ENCODE measurements around the gene RC3H2. TPM values are rescaled to one million over a fixed set of nuclear protein-coding genes. Genes with fewer than 3 reads are reported as not detected.
"Not testable (repeated sequence)": the region's sequence is repeated elsewhere in the genome, so short reads cannot be mapped to it uniquely, and the experiment has no call there.

RC3H2 gene
- polyA plus RNA-seq, 3 donors = 45.2 to 47.6 (median 46.3) TPM

- DNase-seq (ENCODE audit: extremely low read depth in 1 of 11, low read depth in 9 of 11, low spot score in 4 of 11) = peak; percentile 81 to 95 (median 88)
These were observed 26.3 kb upstream of the RC3H2 start, which contains the start of gene ZBTB26 for GRCh38 chr9:122931226-122932121. ZBTB26 (minus strand) TSS chr9:122931512; CDS start chr9:122919934, 11,578 bp downstream.

GRCh38 chr9:122930541-122931225 is 25.5 kb upstream of the RC3H2 start:
- no peak for DNase-seq (ENCODE audit: extremely low read depth in 1 of 11, low read depth in 9 of 11, low spot score in 4 of 11)

- DNase-seq (ENCODE audit: extremely low read depth in 1 of 11, low read depth in 9 of 11, low spot score in 4 of 11) = no peak
These were observed 24.7 kb upstream of the RC3H2 start for GRCh38 chr9:122929796-122930354.

GRCh38 chr9:122923947-122924346 is 18.8 kb upstream of the RC3H2 start:
- no peak for DNase-seq (ENCODE audit: extremely low read depth in 1 of 11, low read depth in 9 of 11, low spot score in 4 of 11)

- DNase-seq (ENCODE audit: extremely low read depth in 1 of 11, low read depth in 9 of 11, low spot score in 4 of 11) = no peak
These were observed 17.6 kb upstream of the RC3H2 start for GRCh38 chr9:122922713-122923112.

GRCh38 chr9:122918310-122918709 is 13.2 kb upstream of the RC3H2 start:
- DNase-seq (ENCODE audit: extremely low read depth in 1 of 11, low read depth in 9 of 11, low spot score in 4 of 11) = no peak

- DNase-seq (ENCODE audit: extremely low read depth in 1 of 11, low read depth in 9 of 11, low spot score in 4 of 11) = peak in 10 of 11 donors; percentile 55 to 79 (median 75)
These were observed 8.0 kb upstream of the RC3H2 start, which contains the start of gene ZBTB6 for GRCh38 chr9:122912964-122913673. ZBTB6 (minus strand) TSS chr9:122913323; CDS start chr9:122912072, 1,251 bp downstream.

GRCh38 chr9:122912671-122912963 is 7.5 kb upstream of the RC3H2 start:
- no peak for DNase-seq (ENCODE audit: extremely low read depth in 1 of 11, low read depth in 9 of 11, low spot score in 4 of 11)

GRCh38 chr9:122906122-122906521 is 963 bp upstream of the RC3H2 start:
- not testable (repeated sequence) for DNase-seq (ENCODE audit: extremely low read depth in 1 of 11, low read depth in 9 of 11, low spot score in 4 of 11)

- peak in 4 of 11 donors; percentile 7 to 30 (median 20) for DNase-seq (ENCODE audit: extremely low read depth in 1 of 11, low read depth in 9 of 11, low spot score in 4 of 11)
These were observed 715 bp downstream of the RC3H2 start for GRCh38 chr9:122904466-122904822.

- no peak for DNase-seq (ENCODE audit: extremely low read depth in 1 of 11, low read depth in 9 of 11, low spot score in 4 of 11)
These were observed 4.4 kb downstream of the RC3H2 start for GRCh38 chr9:122900791-122901190.

GRCh38 chr9:122897969-122898368 is 7.2 kb downstream of the RC3H2 start:
- no peak for DNase-seq (ENCODE audit: extremely low read depth in 1 of 11, low read depth in 9 of 11, low spot score in 4 of 11)

- no peak for DNase-seq (ENCODE audit: extremely low read depth in 1 of 11, low read depth in 9 of 11, low spot score in 4 of 11)
These were observed 16.7 kb downstream of the RC3H2 start for GRCh38 chr9:122888480-122888879.

GRCh38 chr9:122883125-122883524 is 22.0 kb downstream of the RC3H2 start:
- DNase-seq (ENCODE audit: extremely low read depth in 1 of 11, low read depth in 9 of 11, low spot score in 4 of 11) = no peak

- no peak for DNase-seq (ENCODE audit: extremely low read depth in 1 of 11, low read depth in 9 of 11, low spot score in 4 of 11)
These were observed 25.7 kb downstream of the RC3H2 start for GRCh38 chr9:122879443-122879842.

GRCh38 chr9:122875523-122875922 is 29.6 kb downstream of the RC3H2 start:
- DNase-seq (ENCODE audit: extremely low read depth in 1 of 11, low read depth in 9 of 11, low spot score in 4 of 11) = no peak

- not testable (repeated sequence) for DNase-seq (ENCODE audit: extremely low read depth in 1 of 11, low read depth in 9 of 11, low spot score in 4 of 11)
These were observed 37.9 kb downstream of the RC3H2 start for GRCh38 chr9:122867276-122867675.

GRCh38 chr9:122866079-122866478 is 39.1 kb downstream of the RC3H2 start:
- no peak for DNase-seq (ENCODE audit: extremely low read depth in 1 of 11, low read depth in 9 of 11, low spot score in 4 of 11)

- DNase-seq (ENCODE audit: extremely low read depth in 1 of 11, low read depth in 9 of 11, low spot score in 4 of 11) = no peak
These were observed 39.9 kb downstream of the RC3H2 start for GRCh38 chr9:122865300-122865699.

Measured in renal cortex interstitium (tissue), 11 donors.